Tibial nerve (tissue), 4 donors: ENCODE measurements around the gene RGS17.

Experiments used
- EP300 ChIP-seq, 2 donors: sonication (generic); formaldehyde crosslinking; IDR thresholded peaks; one replicate each; pipeline ENCODE4 v1.6.1; 2017; ENCODE audit warnings: antibody characterized with exemption in 2 of 2, mild to moderate bottlenecking in 1 of 2
- POLR2A ChIP-seq, 2 donors: fragments of 450-650 bp; IDR thresholded peaks; one replicate each; pipeline ENCODE4 v1.6.1; 2017; ENCODE audit warnings: antibody characterized with exemption in 2 of 2, mild to moderate bottlenecking in 2 of 2, moderate library complexity in 2 of 2
- TF ChIP-seq, protein P1 (sequence below), 5 experiments: fragments of 200-600 bp in 3 of 5; fragments of 450-650 bp in 2 of 5; sonication (generic) in 3 of 5; IDR thresholded peaks; one replicate each; pipeline ENCODE4 v1.5.1; 2016 to 2019; ENCODE audit warnings: antibody characterized with exemption in 5 of 5, mild to moderate bottlenecking in 3 of 5, moderate library complexity in 2 of 5

DNA sequence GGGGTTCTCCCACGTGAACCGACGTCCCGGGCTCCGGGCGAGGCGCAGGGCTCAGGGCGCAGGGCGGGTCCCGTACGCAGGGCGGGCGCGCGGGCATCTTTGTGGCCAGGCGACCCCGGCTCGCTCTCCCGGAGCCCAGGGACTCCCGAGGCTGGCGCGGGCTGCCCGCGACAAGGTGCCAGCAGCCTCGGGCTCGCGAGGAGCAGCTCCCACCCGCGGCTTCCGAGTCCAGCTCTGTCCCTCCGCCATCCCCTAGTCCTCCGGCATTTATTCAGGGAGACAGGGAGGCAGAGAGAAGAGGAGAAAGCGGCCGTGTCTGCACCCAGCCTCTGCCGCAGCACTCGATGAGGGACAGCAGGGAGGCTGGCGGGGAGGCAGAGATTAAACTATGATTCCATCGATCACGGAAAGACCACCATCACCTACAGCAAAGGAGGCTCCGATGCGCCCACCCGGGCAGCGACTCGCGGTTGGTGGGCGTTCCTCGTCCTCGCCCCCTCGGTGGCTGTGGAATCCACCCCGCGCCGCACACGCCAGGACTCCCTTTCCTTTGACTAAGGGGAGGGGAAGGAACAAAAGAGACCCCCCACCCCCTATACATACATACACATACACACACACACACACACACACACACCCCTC, 1.1 kb downstream of the RGS17 start:
- TF ChIP-seq, protein P1, sequence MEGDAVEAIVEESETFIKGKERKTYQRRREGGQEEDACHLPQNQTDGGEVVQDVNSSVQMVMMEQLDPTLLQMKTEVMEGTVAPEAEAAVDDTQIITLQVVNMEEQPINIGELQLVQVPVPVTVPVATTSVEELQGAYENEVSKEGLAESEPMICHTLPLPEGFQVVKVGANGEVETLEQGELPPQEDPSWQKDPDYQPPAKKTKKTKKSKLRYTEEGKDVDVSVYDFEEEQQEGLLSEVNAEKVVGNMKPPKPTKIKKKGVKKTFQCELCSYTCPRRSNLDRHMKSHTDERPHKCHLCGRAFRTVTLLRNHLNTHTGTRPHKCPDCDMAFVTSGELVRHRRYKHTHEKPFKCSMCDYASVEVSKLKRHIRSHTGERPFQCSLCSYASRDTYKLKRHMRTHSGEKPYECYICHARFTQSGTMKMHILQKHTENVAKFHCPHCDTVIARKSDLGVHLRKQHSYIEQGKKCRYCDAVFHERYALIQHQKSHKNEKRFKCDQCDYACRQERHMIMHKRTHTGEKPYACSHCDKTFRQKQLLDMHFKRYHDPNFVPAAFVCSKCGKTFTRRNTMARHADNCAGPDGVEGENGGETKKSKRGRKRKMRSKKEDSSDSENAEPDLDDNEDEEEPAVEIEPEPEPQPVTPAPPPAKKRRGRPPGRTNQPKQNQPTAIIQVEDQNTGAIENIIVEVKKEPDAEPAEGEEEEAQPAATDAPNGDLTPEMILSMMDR (IDR thresholded peaks at IDR 0.05), result no peak
- no peak for TF ChIP-seq POLR2A (IDR thresholded peaks at IDR 0.05)
- no peak for TF ChIP-seq EP300 (IDR thresholded peaks at IDR 0.05)
